ENCODE measurements around the gene NSUN4. TPM values are rescaled to one million over a fixed set of nuclear protein-coding genes. Genes with fewer than 3 reads are reported as not detected.

Gene NSUN4
- total and polyA plus RNA-seq, 10 of the 15 experiments (the other 5 are each of a cell fraction or from before 2014, with no cell fraction given): 22.1 to 80.2 (median 29.6) TPM

- peak; percentile 49; the same call in 1 of the 2 replicates for TF ChIP-seq CREM (IDR thresholded peaks at IDR 0.05; ENCODE audit: low read depth)
- TF ChIP-seq POU2F2 (IDR thresholded peaks at IDR 0.05; ENCODE audit: borderline replicate concordance, low read depth, low read length): peak; percentile 37; the same call in 2 of the 3 replicates
- no peak for TF ChIP-seq SUPT20H (IDR thresholded peaks at IDR 0.05; ENCODE audit: borderline replicate concordance, control insufficient read depth, low read depth, low read length)
- TF ChIP-seq HSF1 (IDR thresholded peaks at IDR 0.05; ENCODE audit: low read depth, low read length): 0 out of 2 replicates have a peak, but pooled peaks have one; percentile 35
- no peak for TF ChIP-seq CBX3 (IDR thresholded peaks at IDR 0.05; ENCODE audit: borderline replicate concordance, low read depth)
- TF ChIP-seq HDAC2 (IDR thresholded peaks at IDR 0.05): no peak
- TF ChIP-seq PAX5 (IDR thresholded peaks at IDR 0.05; ENCODE audit: borderline replicate concordance, low read depth, low read length): peak; percentile 79; the same call in 1 of the 2 replicates
- TF ChIP-seq MTA2 (IDR thresholded peaks at IDR 0.05; ENCODE audit: low read depth): 0 out of 2 replicates have a peak, but pooled peaks have one; percentile 26
- TF ChIP-seq BACH1 (IDR thresholded peaks at IDR 0.05; ENCODE audit: borderline replicate concordance): 0 out of 2 replicates have a peak, but pooled peaks have one; percentile 29
- peak; percentile 95 for TF ChIP-seq E4F1 (IDR thresholded peaks at IDR 0.05; ENCODE audit: borderline replicate concordance, partially characterized antibody)
- TF ChIP-seq MYB (IDR thresholded peaks at IDR 0.05; ENCODE audit: borderline replicate concordance, low read depth, low read length): 0 out of 2 replicates have a peak, but pooled peaks have one; percentile 12
- peak; percentile 100 for TF ChIP-seq ZNF592 (IDR thresholded peaks at IDR 0.05)
- TF ChIP-seq POLR2A (IDR thresholded peaks at IDR 0.05; ENCODE audit: low read depth, low read length): peak; percentile 93
- TF ChIP-seq STAT3 (IDR thresholded peaks at IDR 0.05; ENCODE audit: low read depth, low read length): no peak
- TF ChIP-seq RELB (IDR thresholded peaks at IDR 0.05; ENCODE audit: low read depth): peak; percentile 96
- peak; percentile 15; the same call in 1 of the 2 replicates for TF ChIP-seq TCF12 (IDR thresholded peaks at IDR 0.05; ENCODE audit: low read depth, low read length)
- peak; percentile 93 for TF ChIP-seq TAF1 (IDR thresholded peaks at IDR 0.05; ENCODE audit: borderline replicate concordance, low read depth, low read length)
- TF ChIP-seq ZNF24 (IDR thresholded peaks at IDR 0.05): no peak
- TF ChIP-seq ZSCAN29 (IDR thresholded peaks at IDR 0.05): no peak
- TF ChIP-seq HDGF (IDR thresholded peaks at IDR 0.05): peak; percentile 13; the same call in 1 of the 2 replicates
- TF ChIP-seq ZBED1 (IDR thresholded peaks at IDR 0.05; ENCODE audit: borderline replicate concordance): 0 out of 2 replicates have a peak, but pooled peaks have one; percentile 38
Observed at GRCh38 chr1:46303038-46303871, 37.4 kb upstream of the NSUN4 start, which contains the start of the genes LRRC41 and UQCRH (continued).

Data from GM12878 (cell line).